ENCODE measurements around the gene TSEN34.
"Not testable (repeated sequence)": the region's sequence is repeated elsewhere in the genome, so short reads cannot be mapped to it uniquely, and the experiment has no call there.

The TSEN34 gene

GRCh38 chr19:54209811-54210494, 18.8 kb downstream of the TSEN34 start:
- peak; percentile 76 for DNase-seq

GRCh38 chr19:54211235-54211634, 20.1 kb downstream of the TSEN34 start:
- DNase-seq = no peak

- not testable (repeated sequence) for DNase-seq
These were observed 23.1 kb downstream of the TSEN34 start for GRCh38 chr19:54214217-54214616.

GRCh38 chr19:54214734-54215133, 23.6 kb downstream of the TSEN34 start:
- not testable (repeated sequence) for DNase-seq

- DNase-seq = no peak
These were observed 25.8 kb downstream of the TSEN34 start for GRCh38 chr19:54216869-54217268.

GRCh38 chr19:54217517-54218247, 26.6 kb downstream of the TSEN34 start:
- not testable (repeated sequence) for DNase-seq

- DNase-seq = no peak
These were observed 27.2 kb downstream of the TSEN34 start for GRCh38 chr19:54218259-54218658.

GRCh38 chr19:54218960-54219661, 28.0 kb downstream of the TSEN34 start:
- no peak for DNase-seq

GRCh38 chr19:54219702-54220101, 28.6 kb downstream of the TSEN34 start:
- not testable (repeated sequence) for DNase-seq

GRCh38 chr19:54221947-54222346, 30.8 kb downstream of the TSEN34 start:
- DNase-seq = not testable (repeated sequence)

- DNase-seq = not testable (repeated sequence)
These were observed 31.6 kb downstream of the TSEN34 start, which contains the start of gene LILRB3 for GRCh38 chr19:54222474-54223276. TSS of gene LILRB3 (minus strand) at chr19:54223007. CDS start at chr19:54222976, 31 bp downstream.

GRCh38 chr19:54223277-54223936, 32.3 kb downstream of the TSEN34 start:
- not testable (repeated sequence) for DNase-seq

- not testable (repeated sequence) for DNase-seq
These were observed 32.8 kb downstream of the TSEN34 start for GRCh38 chr19:54223937-54224281.

- DNase-seq = not testable (repeated sequence)
These were observed 33.5 kb downstream of the TSEN34 start for GRCh38 chr19:54224619-54225018.

GRCh38 chr19:54229146-54229545, 38.0 kb downstream of the TSEN34 start:
- DNase-seq = no peak

GRCh38 chr19:54230031-54230430, 38.9 kb downstream of the TSEN34 start:
- DNase-seq = no peak

- DNase-seq = peak; percentile 56
These were observed 40.2 kb downstream of the TSEN34 start for GRCh38 chr19:54231077-54231931.

- no peak for DNase-seq
These were observed 42.8 kb downstream of the TSEN34 start for GRCh38 chr19:54233941-54234340.

- DNase-seq = not testable (repeated sequence)
These were observed 48.6 kb downstream of the TSEN34 start for GRCh38 chr19:54239491-54240371.

Measured in NCI-H345 (cell line).